Kidney (tissue), 14 donors: ENCODE data around the gene ATP2B3. TPM values are rescaled to one million over a fixed set of nuclear protein-coding genes. Genes with fewer than 3 reads are reported as not detected.
A peak's percentile ranks its signal among the peaks of the same experiment; 100 is the strongest.

Experiments
- DNase-seq, 5 donors: peaks; one replicate each; pipeline ENCODE4 v3.0.0-alpha.2; 2013 to 2020
- FAIRE-seq: peaks from 2 replicates; lab custom pipeline; 2012; peaks lifted over from hg19 to GRCh38; lab: Jason Lieb, UNC
- H3K27ac ChIP-seq, 2 donors: one replicate each; pipeline ENCODE4 v1.7.0; 2013; ENCODE audit warnings: low read depth in 2 of 2, low read length in 2 of 2, inconsistent platforms in 1 of 2
- H3K27me3 ChIP-seq: one replicate; pipeline ENCODE4 v1.7.1; 2013; ENCODE audit warnings: low read length, inconsistent platforms; ENCODE audit not compliant: control insufficient read depth, insufficient read depth
- H3K36me3 ChIP-seq, 3 donors: one replicate each; pipeline versions ENCODE4 v1.7.0 to v1.7.1; 2013; ENCODE audit warnings: low read length in 3 of 3, control low read depth in 1 of 3, inconsistent platforms in 1 of 3; ENCODE audit not compliant: insufficient read depth in 3 of 3, control insufficient read depth in 2 of 3
- H3K4me1 ChIP-seq, 3 donors: one replicate each; pipeline versions ENCODE4 v1.7.0 to v1.7.1; 2013; ENCODE audit warnings: low read length in 3 of 3, inconsistent platforms in 1 of 3, low read depth in 1 of 3; ENCODE audit not compliant: control insufficient read depth in 2 of 3, insufficient read depth in 2 of 3
- H3K4me3 ChIP-seq, 3 donors: one replicate each; pipeline versions ENCODE4 v1.7.0 to v1.8.1; 2013; ENCODE audit warnings: low read length in 3 of 3, control low read depth in 1 of 3, inconsistent platforms in 1 of 3
- H3K9ac ChIP-seq, 3 donors: one replicate each; pipeline versions ENCODE4 v1.7.0 to v1.7.1; 2013; ENCODE audit warnings: low read length in 3 of 3, control low read depth in 1 of 3, inconsistent platforms in 1 of 3
- H3K9me3 ChIP-seq, 3 donors: one replicate each; pipeline versions ENCODE4 v1.7.0 to v1.7.1; 2013; ENCODE audit warnings: low read length in 3 of 3, control low read depth in 1 of 3, inconsistent platforms in 1 of 3; ENCODE audit not compliant: control insufficient read depth in 2 of 3, insufficient read depth in 1 of 3
- intact Hi-C: fragments of 100-400 bp; cut with DNase I; formaldehyde crosslinking; loops from one replicate; pipeline ENCODE4 v1.11.1; 2022
- polyA plus RNA-seq: library from polyadenylated mRNA; stranded (reverse); fragments of 350-450 nt; fragmentation: Illumina TruSeq; extraction: RNeasy Lipid Tissue Mini Kit (QIAGEN cat#74804); gene quantifications from one replicate; pipeline ENCODE4 v1.2.3, GENCODE V29; 2014; ENCODE audit warnings: low read depth, low replicate concordance; ENCODE audit not compliant: insufficient read depth
- total RNA-seq: library from RNA; stranded (reverse); fragmentation: NEBNext Ultra II Directional; extraction: Animal tissue kit (Norgen Biotek cat#: 25700); gene quantifications from one replicate; pipeline ENCODE4 v1.2.1, GENCODE V29; 2021
- TF ChIP-seq, protein P1 (sequence below): IDR thresholded peaks from 3 replicates; pipeline ENCODE4 v1.5.1; 2012; ENCODE audit warnings: mild to moderate bottlenecking, moderate library complexity, borderline replicate concordance; ENCODE audit not compliant: insufficient read depth; ENCODE audit errors: extremely low read depth
- donor health status: control.
- donor health status: control.
- donor health status: control.
- donor health status: control.
- donor health status: control.
- donor health status: DM: yes; HTN: yes; CAD: no.
- donor health status: Normal renal cell carcinoma (clear cell type).

ATP2B3 gene
- total and polyA plus RNA-seq, 2 donors from 2014 or later = 0.37 TPM; not detected in 1

DNA sequence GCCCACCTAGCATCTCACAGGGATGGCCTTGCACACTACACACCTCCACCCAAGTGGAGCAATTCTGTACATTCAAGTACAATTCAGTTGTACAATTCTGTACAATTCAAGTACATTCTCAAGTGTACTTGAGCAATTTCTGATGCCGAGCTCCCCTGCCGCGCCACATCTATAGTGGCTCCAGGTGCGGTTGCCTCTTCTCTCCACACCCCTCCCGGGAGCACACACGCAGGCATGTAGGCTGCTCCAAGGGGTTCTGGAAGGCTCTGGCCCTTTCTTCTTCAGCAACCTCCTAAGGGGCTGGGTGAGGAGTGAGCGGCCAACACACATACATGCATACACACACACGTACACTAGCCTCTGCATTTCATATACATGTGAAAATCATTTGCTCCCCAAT is 110.7 kb downstream of the ATP2B3 start:
- no peak for FAIRE-seq
- no peaks in the 10 kb centered on the region for H3K27me3 ChIP-seq

DNA sequence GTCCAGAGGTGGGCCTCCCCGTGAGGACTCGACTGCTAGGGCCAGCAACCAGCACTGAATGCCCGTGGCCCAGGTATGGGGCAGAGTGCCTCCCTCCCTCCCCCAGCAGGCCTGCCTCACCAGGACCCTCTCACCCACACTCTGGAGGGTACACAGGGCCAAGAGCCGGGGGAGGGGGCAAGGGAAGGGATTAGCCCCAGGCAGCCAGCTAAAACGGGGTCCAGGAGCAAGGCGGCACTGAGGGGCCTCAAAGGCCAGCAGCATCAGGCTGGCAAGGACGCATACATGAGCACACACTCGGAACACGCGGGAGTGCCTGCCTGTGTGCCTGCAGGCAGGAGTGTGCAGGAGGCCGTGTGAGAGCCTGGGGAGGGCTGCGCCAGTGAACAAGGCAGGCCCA is 111.2 kb downstream of the ATP2B3 start:
- TF ChIP-seq, protein P1, sequence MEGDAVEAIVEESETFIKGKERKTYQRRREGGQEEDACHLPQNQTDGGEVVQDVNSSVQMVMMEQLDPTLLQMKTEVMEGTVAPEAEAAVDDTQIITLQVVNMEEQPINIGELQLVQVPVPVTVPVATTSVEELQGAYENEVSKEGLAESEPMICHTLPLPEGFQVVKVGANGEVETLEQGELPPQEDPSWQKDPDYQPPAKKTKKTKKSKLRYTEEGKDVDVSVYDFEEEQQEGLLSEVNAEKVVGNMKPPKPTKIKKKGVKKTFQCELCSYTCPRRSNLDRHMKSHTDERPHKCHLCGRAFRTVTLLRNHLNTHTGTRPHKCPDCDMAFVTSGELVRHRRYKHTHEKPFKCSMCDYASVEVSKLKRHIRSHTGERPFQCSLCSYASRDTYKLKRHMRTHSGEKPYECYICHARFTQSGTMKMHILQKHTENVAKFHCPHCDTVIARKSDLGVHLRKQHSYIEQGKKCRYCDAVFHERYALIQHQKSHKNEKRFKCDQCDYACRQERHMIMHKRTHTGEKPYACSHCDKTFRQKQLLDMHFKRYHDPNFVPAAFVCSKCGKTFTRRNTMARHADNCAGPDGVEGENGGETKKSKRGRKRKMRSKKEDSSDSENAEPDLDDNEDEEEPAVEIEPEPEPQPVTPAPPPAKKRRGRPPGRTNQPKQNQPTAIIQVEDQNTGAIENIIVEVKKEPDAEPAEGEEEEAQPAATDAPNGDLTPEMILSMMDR = no peak

More for the DNA sequence above, 110.7 kb downstream of the ATP2B3 start:
- Histone ChIP-seq H3K9me3 (no peaks in the 10 kb centered on the region), H3K4me1 (peaks cover 0 to 4% (median 0%) of the 10 kb centered on the region in 3 donors), H3K36me3 (no peaks in the 10 kb centered on the region), H3K9ac (no peak overlapping the region), H3K27ac (peak overlapping the region; percentile 37 to 43), H3K4me3 (no peak overlapping the region)
- DNase-seq = peak in 1 of 5 donors; percentile 39
- intact Hi-C loops = no loop called here
- TF ChIP-seq, protein P1 = no peak

DNA sequence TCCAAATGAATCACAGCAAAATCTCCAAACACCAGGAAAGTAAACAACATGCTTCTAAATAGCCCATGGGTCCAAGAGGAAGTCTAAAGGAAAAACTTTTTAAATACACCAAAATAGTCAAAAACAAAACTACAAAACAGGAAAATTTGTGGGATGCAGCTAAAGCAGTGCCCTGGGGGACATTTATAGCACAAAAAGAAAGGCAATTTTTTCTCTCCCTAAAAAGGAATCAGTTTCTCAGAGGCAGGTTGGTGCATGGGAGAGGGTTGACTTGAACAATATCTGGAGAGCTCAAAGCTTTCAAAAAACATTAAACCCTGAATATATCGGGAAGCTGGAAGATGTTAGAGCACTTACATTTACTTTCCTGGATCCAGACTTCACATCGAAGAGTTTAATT is 113.9 kb downstream of the ATP2B3 start:
- TF ChIP-seq, protein P1 = no peak
- H3K4me1 ChIP-seq = no peaks in the 10 kb centered on the region
- no peaks in the 10 kb centered on the region for H3K9me3 ChIP-seq
- no peaks in the 10 kb centered on the region for H3K27me3 ChIP-seq
- no peak overlapping the region for H3K27ac ChIP-seq
- intact Hi-C loops = no loop called here
- H3K9ac ChIP-seq = no peak overlapping the region
- H3K36me3 ChIP-seq = no peaks in the 10 kb centered on the region
- DNase-seq = no peak
- FAIRE-seq = no peak
- H3K4me3 ChIP-seq = no peak overlapping the region

More for the DNA sequence above, 111.2 kb downstream of the ATP2B3 start:
- H3K27me3 ChIP-seq = no peaks in the 10 kb centered on the region
- DNase-seq = peak in 2 of 5 donors; percentile 38 to 39
- peaks cover 0 to 2% (median 0%) of the 10 kb centered on the region in 3 donors for H3K4me1 ChIP-seq
- intact Hi-C loops = no loop called here
- no peak overlapping the region for H3K27ac ChIP-seq
- no peaks in the 10 kb centered on the region for H3K9me3 ChIP-seq
- no peaks in the 10 kb centered on the region for H3K36me3 ChIP-seq
- no peak overlapping the region for H3K4me3 ChIP-seq
- no peak for FAIRE-seq
- no peak overlapping the region for H3K9ac ChIP-seq

DNA sequence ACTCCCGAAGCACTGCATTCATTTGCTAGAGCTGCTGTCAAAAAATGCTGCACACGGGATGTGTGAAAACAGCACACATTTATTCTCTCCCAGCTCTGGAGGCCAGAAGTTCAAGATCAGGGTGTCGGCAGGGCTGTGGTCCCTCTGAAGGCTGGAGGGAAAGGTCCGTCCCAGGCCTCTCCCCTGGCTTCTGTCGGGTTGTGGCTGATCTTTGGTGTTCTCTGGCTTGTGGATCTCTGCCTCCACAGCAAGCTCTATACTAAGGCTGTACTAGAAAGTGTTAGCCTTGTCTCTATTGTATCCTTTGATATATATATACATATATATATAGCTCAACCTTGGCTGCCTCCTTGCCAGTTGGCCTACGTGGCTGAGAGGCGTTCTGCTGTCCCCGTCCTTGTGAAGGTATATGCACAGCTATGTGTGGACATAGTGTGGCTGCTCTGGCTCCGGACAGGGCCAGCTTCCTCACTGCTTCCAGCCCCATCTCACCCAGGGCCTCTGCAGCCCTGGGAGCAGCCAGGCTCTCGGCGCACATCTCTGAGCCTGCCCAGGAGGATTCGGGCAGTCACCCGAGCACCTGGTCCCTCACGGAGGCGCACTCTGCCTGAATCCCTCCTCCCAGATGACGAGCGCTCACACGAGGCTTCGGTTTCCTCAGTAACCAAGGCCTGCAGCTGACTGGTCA is 114.6 kb downstream of the ATP2B3 start:
- no peak overlapping the region for H3K27ac ChIP-seq
- TF ChIP-seq, protein P1 = no peak
- FAIRE-seq = no peak
- H3K4me1 ChIP-seq = no peaks in the 10 kb centered on the region
- intact Hi-C loops = no loop called here
- DNase-seq = no peak
- no peaks in the 10 kb centered on the region for H3K36me3 ChIP-seq
- no peak overlapping the region for H3K9ac ChIP-seq
- no peaks in the 10 kb centered on the region for H3K9me3 ChIP-seq
- no peak overlapping the region for H3K4me3 ChIP-seq
- H3K27me3 ChIP-seq = no peaks in the 10 kb centered on the region
